Measurements from ENCODE around the gene DOK7. TPM values are rescaled to one million over a fixed set of nuclear protein-coding genes. Genes with fewer than 3 reads are reported as not detected.

Gene DOK7
- total and polyA plus RNA-seq, 8 donors, result 0.37 to 8.1 (median 4.3) TPM; not detected in 1

- no peaks in the 10 kb centered on the region for H3K9me3 ChIP-seq
- no peaks in the 10 kb centered on the region for H3K27me3 ChIP-seq
- WGBS, 5 donors, result 58 to 88% (median 69%) methylated on average over 4 to 15 of the region's 15 CpGs
- no peak overlapping the region for H3K4me3 ChIP-seq
- intact Hi-C loops (cut with DNase I; ENCODE audit: low total_unique reads), result loop anchor here (5.0 kb wide), 1 partner anchor 94 kb away; no protein-coding TSS in a partner anchor
- peaks cover 0 to 22% (median 15%) of the 10 kb centered on the region in 4 donors for H3K4me1 ChIP-seq
- no peak for TF ChIP-seq EP300 (IDR thresholded peaks at IDR 0.05)
- DNase-seq, result no peak
- no peak overlapping the region for H3K27ac ChIP-seq
- no peaks in the 10 kb centered on the region for H3K36me3 ChIP-seq
Observed at GRCh38 chr4:3440979-3441500, 22.1 kb upstream of the DOK7 start.

DNA sequence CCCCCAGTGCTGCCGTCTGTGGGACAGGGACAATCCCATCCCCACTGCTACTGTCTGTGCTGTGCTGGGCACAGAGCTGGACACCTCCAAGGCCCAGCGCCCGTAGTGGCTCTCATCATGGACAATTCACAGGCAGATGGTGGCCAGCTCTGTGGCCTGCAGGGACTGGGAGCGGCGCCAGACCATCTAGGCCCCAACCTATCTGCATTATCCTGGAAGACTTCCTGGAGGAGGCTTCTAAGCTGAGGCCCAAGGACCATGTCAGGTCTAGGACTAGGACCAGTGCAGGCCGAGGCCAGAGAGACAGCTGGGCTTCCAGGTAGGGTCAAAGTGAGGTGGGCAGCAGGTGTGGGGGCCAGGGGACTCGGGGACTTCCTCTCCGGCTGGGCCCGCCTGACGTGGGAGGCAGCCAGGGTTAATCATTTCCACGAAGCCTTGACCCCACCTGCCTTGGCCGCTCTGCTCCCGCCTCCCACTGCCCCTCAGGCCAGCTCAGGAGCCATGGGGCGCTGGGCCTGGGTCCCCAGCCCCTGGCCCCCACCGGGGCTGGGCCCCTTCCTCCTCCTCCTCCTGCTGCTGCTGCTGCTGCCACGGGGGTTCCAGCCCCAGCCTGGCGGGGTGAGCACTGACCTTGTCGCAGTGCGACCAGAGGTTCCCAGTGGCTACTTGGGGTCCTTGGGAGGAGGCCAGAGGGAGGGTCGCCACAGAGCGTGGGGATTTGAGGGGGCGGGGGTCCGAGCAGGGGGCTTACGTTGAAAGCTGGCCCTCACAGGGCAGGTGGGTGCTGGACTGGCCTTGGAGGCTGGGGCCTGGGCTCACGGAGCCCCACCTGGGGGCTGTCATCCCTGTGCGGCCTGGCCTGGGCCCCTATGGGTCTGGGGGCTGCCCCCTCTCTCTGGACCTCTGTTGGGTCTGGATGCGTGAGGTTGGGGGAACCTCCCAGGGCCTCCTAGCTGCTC lies 21.3 kb upstream of the DOK7 start, which contains the start of gene HGFAC:
Gene HGFAC, plus strand, starts transcription at position 468 of the 959 bp plus-strand sequence. Its CDS starts 34 bp downstream, at position 502.
- Histone ChIP-seq H3K27me3 (no peaks in the 10 kb centered on the region), H3K36me3 (no peaks in the 10 kb centered on the region), H3K27ac (no peak within 1 kb of the TSS), H3K4me1 (peaks cover 0 to 16% (median 10%) of the 10 kb centered on the region in 4 donors), H3K4me3 (no peak within 1 kb of the TSS), H3K9me3 (no peaks in the 10 kb centered on the region)
- WGBS, 5 donors, result 79 to 86% (median 81%) methylated on average over 10 to 27 of the region's 27 CpGs
- intact Hi-C loops (cut with DNase I; ENCODE audit: low total_unique reads), result loop anchor here (5.0 kb wide), 1 partner anchor 94 kb away; no protein-coding TSS in a partner anchor
- DNase-seq, result no peak
- TF ChIP-seq POLR2AphosphoS5 (IDR thresholded peaks at IDR 0.05), result no peak
- TF ChIP-seq EP300 (IDR thresholded peaks at IDR 0.05), result no peak
- no peak for TF ChIP-seq CTCF (IDR thresholded peaks at IDR 0.05)

DNA sequence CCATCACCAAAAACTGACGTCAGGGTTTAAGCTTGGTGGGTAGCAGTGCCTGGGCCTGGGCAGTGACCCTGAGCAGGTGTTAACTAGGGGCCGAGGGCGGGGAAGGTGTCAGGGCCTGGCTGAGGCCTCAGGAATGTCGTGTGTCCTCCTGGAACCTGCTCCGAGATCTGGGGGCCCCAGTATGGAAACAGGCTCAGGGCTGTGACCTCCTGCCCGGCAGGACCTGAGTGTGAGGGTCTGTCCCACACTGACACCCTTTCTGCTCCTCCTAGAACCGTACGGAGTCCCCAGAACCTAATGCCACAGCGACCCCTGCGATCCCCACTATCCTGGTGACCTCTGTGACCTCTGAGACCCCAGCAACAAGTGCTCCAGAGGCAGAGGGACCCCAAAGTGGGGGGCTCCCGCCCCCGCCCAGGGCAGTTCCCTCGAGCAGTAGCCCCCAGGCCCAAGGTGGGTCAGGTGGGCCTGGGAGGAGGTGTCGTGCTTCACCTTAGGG lies 20.6 kb upstream of the DOK7 start:
- TF ChIP-seq EP300 (IDR thresholded peaks at IDR 0.05), result no peak
- TF ChIP-seq POLR2AphosphoS5 (IDR thresholded peaks at IDR 0.05), result no peak
- TF ChIP-seq POLR2A (IDR thresholded peaks at IDR 0.05), result no peak
- no peak for TF ChIP-seq CTCF (IDR thresholded peaks at IDR 0.05)
- intact Hi-C loops (cut with DNase I; ENCODE audit: low total_unique reads), result loop anchor here (5.0 kb wide), 1 partner anchor 95 kb away; no protein-coding TSS in a partner anchor
- Histone ChIP-seq H3K36me3 (no peaks in the 10 kb centered on the region), H3K27ac (no peak overlapping the region), H3K4me3 (no peak overlapping the region), H3K4me1 (peaks cover 0 to 9% (median 8%) of the 10 kb centered on the region in 4 donors), H3K9me3 (no peaks in the 10 kb centered on the region), H3K27me3 (no peaks in the 10 kb centered on the region)
- no peak for DNase-seq
- WGBS, 5 donors, result 73 to 82% (median 77%) methylated on average over 13 to 14 of the region's 14 CpGs

DNA sequence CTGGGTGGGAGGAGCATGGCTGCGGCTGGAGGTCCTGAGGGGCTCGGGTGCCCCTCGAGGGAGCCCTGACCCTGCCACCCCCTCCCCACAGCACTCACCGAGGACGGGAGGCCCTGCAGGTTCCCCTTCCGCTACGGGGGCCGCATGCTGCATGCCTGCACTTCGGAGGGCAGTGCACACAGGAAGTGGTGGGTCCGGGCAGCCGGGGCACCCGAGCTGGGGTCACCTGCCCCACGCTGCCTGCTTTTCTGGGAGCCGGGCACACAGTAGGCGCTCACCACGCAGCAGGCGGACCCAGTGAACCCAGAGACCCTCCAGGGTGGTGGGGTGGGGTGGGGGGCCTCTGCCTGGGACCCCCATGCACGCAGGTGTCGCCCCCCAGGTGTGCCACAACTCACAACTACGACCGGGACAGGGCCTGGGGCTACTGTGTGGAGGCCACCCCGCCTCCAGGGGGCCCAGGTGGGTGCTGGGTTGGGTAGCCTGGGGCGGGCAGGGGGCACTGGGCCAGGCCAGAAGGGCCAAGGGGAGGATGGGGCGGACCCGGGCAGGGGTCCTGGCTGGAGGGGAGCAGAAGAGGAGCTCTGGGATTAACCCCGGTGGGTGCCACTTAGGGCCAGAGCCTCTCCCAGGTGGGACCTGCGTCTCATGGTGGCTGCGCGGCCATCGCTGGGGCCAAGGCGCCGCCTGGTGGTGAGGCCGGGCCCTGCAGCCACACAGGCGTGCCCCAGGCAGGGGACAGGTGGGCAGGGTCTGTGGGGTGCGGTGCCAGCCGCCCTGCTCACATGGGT lies 20.0 kb upstream of the DOK7 start:
- Histone ChIP-seq H3K9me3 (no peaks in the 10 kb centered on the region), H3K4me1 (peaks cover 0 to 9% (median 8%) of the 10 kb centered on the region in 4 donors), H3K27ac (no peak overlapping the region), H3K36me3 (no peaks in the 10 kb centered on the region), H3K4me3 (no peak overlapping the region), H3K27me3 (no peaks in the 10 kb centered on the region)
- no peak for TF ChIP-seq POLR2AphosphoS5 (IDR thresholded peaks at IDR 0.05)
- TF ChIP-seq EP300 (IDR thresholded peaks at IDR 0.05), result no peak
- peak in 6 of 7 experiments; percentile 84 to 99 (median 96) for TF ChIP-seq CTCF (IDR thresholded peaks at IDR 0.05)
- TF ChIP-seq POLR2A (IDR thresholded peaks at IDR 0.05), result no peak
- intact Hi-C loops (cut with DNase I; ENCODE audit: low total_unique reads), result loop anchor here (5.0 kb wide), 1 partner anchor 96 kb away; no protein-coding TSS in a partner anchor
- 29 to 57% (median 46%) methylated on average over 6 to 36 of the region's 36 CpGs for WGBS, 5 donors
- peak; percentile 52 to 77 for DNase-seq
